Mucosa of descending colon (tissue), 3 donors: ENCODE results near the gene SIRPB1. TPM values are rescaled to one million over a fixed set of nuclear protein-coding genes. Genes with fewer than 3 reads are reported as not detected.

Experiments
- total RNA-seq, 3 donors: library from RNA; stranded (reverse); fragmentation: NEBNext Ultra II Directional in 2 of 3; extraction: Animal tissue kit (Norgen Biotek cat#: 25700) in 2 of 3; gene quantifications; one replicate each; pipeline versions ENCODE4 v1.2.1 to v1.2.4, GENCODE V29; 2021 to 2023
- donor health status: DM: no; HTN: no; CAD: no; lungs with moderate emphysema.
- donor health status: DM: no; HTN: no; CAD: no.
- donor health status: DM: no; HTN: yes; CAD: no.

SIRPB1 gene
- total RNA-seq, 3 donors from 2014 or later: 6.0 to 8.3 TPM; not detected in 1

Other genes starting within 250 kb of the SIRPB1 start
- 100 to 1,000 TPM; 168 to 326 (median 300) TPM for gene FKBP1A, start 227.0 kb downstream of the SIRPB1 start, total RNA-seq
- 10 to 100 TPM; 70.3 to 84.1 (median 80.0) TPM for gene NSFL1C, start 153.2 kb downstream of the SIRPB1 start, total RNA-seq
- 1 to 10 TPM in 2 of 3 donors, under 1 TPM in 1; 0.87 to 5.4 (median 3.4) TPM for gene SIRPB2, start 128.6 kb downstream of the SIRPB1 start, total RNA-seq
- not detected for gene SIRPD, start 62.3 kb downstream of the SIRPB1 start, total RNA-seq
- 1 to 10 TPM; 1.1 to 1.7 (median 1.2) TPM for gene SIRPG, start 37.8 kb upstream of the SIRPB1 start, total RNA-seq